Brain microvascular endothelial cell (primary cell): ENCODE measurements around the gene MAN2A1.

Experiments used
- DNase-seq: peaks from one replicate; pipeline ENCODE4 v3.0.0-alpha.2; 2020
- H3K27ac ChIP-seq: fragments of 250-450 bp; sonication (Bioruptor Pico); 2 replicates; pipeline ENCODE4 v1.5.1; 2020; ENCODE audit warnings: mild to moderate bottlenecking, moderate library complexity
- H3K27me3 ChIP-seq: fragments of 250-450 bp; sonication (Bioruptor Pico); replicated peaks from 2 replicates; pipeline ENCODE4 v1.5.1; 2020; ENCODE audit warnings: mild to moderate bottlenecking
- H3K36me3 ChIP-seq: fragments of 250-450 bp; sonication (Bioruptor Pico); replicated peaks from 2 replicates; pipeline ENCODE4 v1.5.1; 2020; ENCODE audit warnings: mild to moderate bottlenecking
- H3K4me3 ChIP-seq: 2 replicates; pipeline ENCODE4 v1.5.1; 2011; ENCODE audit warnings: low read depth, mild to moderate bottlenecking, control low read depth, low read length, moderate library complexity
- CTCF ChIP-seq: IDR thresholded peaks from 2 replicates; pipeline ENCODE4 v1.5.1; 2011; ENCODE audit warnings: low read depth, mild to moderate bottlenecking, moderate library complexity, low read length, control low read depth, inconsistent platforms; ENCODE audit errors: missing control alignments
- in situ Hi-C: cut with HindIII; loops from 2 replicates; pipeline ENCODE4 v1.10.0; 2017; ENCODE audit warnings: low sequenced_read_pairs, low pct_ligation_motif_present

Gene MAN2A1

GRCh38 chr5:109816732-109817131 is 127.0 kb downstream of the MAN2A1 start:
- no peaks in the 10 kb centered on the region for H3K27me3 ChIP-seq
- H3K4me3 ChIP-seq, result no peak overlapping the region
- no peak for DNase-seq
- H3K36me3 ChIP-seq, result peaks cover 10% of the 10 kb centered on the region
- no peak overlapping the region for H3K27ac ChIP-seq
- in situ Hi-C loops, result no loop called here
- no peak for TF ChIP-seq CTCF

GRCh38 chr5:109819878-109820277 is 130.2 kb downstream of the MAN2A1 start:
- H3K36me3 ChIP-seq, result peaks cover 2% of the 10 kb centered on the region
- no peaks in the 10 kb centered on the region for H3K27me3 ChIP-seq
- DNase-seq, result no peak
- no peak for TF ChIP-seq CTCF
- no peak overlapping the region for H3K27ac ChIP-seq
- H3K4me3 ChIP-seq, result no peak overlapping the region
- in situ Hi-C loops, result no loop called here

GRCh38 chr5:109823597-109823996 is 133.9 kb downstream of the MAN2A1 start:
- Histone ChIP-seq H3K4me3 (no peak overlapping the region), H3K36me3 (peaks cover 2% of the 10 kb centered on the region), H3K27ac (peak overlapping the region; percentile 44), H3K27me3 (no peaks in the 10 kb centered on the region)
- DNase-seq, result peak; percentile 67
- in situ Hi-C loops, result no loop called here
- no peak for TF ChIP-seq CTCF

GRCh38 chr5:109825450-109825849 is 135.7 kb downstream of the MAN2A1 start:
- Histone ChIP-seq H3K36me3 (no peaks in the 10 kb centered on the region), H3K27me3 (no peaks in the 10 kb centered on the region), H3K4me3 (no peak overlapping the region), H3K27ac (no peak overlapping the region)
- no peak for TF ChIP-seq CTCF
- DNase-seq, result peak; percentile 12
- in situ Hi-C loops, result no loop called here

- TF ChIP-seq CTCF, result no peak
Measured at GRCh38 chr5:109826426-109826825, 136.7 kb downstream of the MAN2A1 start.

GRCh38 chr5:109829331-109829730 is 139.6 kb downstream of the MAN2A1 start:
- Histone ChIP-seq H3K27me3 (no peaks in the 10 kb centered on the region), H3K4me3 (no peak overlapping the region), H3K27ac (no peak overlapping the region), H3K36me3 (no peaks in the 10 kb centered on the region)
- no peak for TF ChIP-seq CTCF
- DNase-seq, result no peak
- in situ Hi-C loops, result no loop called here

More at GRCh38 chr5:109826426-109826825, 136.7 kb downstream of the MAN2A1 start:
- Histone ChIP-seq H3K27me3 (no peaks in the 10 kb centered on the region), H3K4me3 (no peak overlapping the region), H3K36me3 (no peaks in the 10 kb centered on the region), H3K27ac (no peak overlapping the region)
- in situ Hi-C loops, result no loop called here
- DNase-seq, result peak; percentile 29
